Activated T-helper 9 cell treated with anti-CD3 and anti-CD28 coated beads, Interleukin-2, amount 50 U/mL, for 16 hours (primary cell): ENCODE data around the gene C9orf153.

Experiments used
- DNase-seq: peaks from one replicate; pipeline ENCODE4 v3.0.0-alpha.2; 2020; ENCODE audit warnings: low read depth

The C9orf153 gene

DNA sequence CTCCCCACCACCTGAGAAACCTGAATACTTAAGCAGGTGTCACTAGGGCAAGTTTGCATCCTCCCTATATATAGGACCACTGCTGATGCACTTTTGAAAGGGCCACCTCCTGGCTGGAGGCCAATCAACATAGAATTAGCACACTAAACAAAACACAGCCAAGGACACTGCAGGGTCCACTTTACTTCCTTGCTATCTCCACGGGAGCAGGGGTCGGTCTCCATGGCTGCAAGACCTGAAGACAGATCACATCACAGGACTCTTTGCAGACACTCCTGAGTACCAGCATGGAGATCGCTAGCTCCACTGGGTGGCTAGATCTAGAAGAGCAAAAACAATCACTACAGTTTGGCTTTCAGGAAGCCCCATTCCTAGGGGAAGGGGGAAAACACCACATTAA is 72.3 kb downstream of the C9orf153 start:
- DNase-seq, result no peak

DNA sequence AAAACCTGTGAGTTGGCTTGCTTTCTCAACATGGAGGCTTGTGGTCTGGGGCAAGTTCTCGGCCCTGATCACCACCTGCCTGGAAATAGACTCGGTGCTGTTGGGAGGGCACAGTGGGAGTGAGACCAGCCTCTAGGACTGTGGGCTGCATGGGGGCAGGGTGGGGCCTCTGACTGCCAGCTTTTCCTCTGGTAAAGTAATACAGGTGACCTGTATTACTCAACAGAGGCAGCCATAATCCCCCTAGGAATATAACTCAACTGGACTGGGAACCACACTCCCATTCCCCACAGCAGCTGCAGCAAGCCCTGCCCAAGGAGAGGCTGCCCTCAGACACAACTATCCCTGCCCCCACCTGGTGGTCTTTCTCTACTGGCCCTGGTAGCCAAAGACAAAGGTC is 72.8 kb downstream of the C9orf153 start:
- no peak for DNase-seq

DNA sequence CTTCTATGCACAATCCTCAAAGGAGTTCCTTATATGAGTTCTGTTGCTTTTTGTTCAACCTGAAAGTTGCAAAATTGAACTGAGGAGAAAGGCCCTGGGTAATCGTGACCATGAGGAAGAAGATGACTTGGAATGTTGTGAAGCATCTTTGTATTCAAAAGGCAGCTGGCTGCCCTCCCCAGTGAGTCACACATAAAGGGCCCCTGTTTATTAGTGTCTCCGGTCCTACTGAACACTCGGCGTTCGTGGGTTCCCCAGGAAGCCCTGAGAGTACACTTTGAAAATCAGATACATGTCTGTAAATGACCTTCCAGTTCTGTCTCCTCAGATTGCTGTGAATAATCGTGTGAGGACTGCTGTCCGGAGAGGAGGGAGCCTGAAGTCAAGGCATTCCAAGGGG is 73.6 kb downstream of the C9orf153 start:
- DNase-seq, result no peak

DNA sequence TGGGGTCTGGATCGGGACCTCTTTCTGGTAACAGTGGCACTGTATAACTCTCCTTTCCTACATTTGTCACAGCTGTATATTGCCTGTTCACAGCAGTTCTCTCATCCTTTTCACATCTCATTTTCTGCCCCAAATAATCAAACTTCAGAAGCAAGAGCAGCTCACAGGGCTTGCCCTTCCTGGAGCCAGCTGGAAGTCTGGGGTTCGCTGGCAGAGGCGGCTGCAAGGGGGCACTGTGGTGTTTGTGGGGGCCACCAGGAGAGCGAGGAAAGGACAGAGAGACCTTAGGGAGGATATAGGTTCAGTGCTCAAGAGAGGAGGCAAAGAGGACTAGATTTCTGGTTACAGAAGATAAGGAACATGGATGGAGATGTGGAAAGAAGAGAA is 75.3 kb downstream of the C9orf153 start:
- DNase-seq, result no peak

DNA sequence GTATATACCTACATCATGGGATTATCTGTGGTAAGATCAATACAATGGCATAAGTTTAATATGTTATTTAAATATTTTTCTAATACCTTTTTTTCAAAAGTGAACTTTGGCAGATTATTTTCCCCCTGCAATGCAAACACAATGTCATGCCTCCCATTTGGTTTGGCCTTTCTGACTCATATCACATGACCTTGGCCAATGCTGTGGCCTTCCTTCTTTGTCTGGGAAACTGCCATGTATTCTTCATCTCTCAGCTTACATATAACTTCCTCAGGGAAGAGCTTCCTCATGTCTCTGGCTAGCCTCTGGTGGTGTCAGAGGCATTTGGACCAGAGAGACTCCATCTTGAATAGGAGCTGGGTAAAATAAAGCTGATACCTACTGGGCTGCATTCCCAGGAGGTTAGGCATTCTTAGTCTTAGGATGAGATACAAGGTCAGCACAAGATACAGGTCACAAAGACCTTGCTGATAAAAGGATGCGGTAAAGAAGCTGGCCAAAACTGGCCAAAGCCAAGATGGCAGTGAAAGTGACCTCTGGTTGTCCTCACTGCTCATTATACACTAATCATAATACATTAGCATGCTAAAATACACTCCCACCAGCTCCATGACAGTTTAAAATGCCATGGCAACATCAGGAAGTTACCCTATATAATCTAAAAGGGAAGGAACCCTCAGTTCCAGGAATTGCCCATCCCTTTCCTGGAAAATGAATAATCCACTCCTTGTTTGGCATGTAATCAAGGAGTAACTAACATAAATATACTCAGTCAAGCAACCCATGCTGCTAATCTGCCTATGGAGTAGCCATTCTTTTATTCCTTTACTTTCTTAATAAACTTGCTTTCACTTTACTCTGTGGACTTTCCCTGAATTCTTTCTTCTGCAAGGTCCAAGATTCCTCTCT is 76.0 kb downstream of the C9orf153 start:
- no peak for DNase-seq

DNA sequence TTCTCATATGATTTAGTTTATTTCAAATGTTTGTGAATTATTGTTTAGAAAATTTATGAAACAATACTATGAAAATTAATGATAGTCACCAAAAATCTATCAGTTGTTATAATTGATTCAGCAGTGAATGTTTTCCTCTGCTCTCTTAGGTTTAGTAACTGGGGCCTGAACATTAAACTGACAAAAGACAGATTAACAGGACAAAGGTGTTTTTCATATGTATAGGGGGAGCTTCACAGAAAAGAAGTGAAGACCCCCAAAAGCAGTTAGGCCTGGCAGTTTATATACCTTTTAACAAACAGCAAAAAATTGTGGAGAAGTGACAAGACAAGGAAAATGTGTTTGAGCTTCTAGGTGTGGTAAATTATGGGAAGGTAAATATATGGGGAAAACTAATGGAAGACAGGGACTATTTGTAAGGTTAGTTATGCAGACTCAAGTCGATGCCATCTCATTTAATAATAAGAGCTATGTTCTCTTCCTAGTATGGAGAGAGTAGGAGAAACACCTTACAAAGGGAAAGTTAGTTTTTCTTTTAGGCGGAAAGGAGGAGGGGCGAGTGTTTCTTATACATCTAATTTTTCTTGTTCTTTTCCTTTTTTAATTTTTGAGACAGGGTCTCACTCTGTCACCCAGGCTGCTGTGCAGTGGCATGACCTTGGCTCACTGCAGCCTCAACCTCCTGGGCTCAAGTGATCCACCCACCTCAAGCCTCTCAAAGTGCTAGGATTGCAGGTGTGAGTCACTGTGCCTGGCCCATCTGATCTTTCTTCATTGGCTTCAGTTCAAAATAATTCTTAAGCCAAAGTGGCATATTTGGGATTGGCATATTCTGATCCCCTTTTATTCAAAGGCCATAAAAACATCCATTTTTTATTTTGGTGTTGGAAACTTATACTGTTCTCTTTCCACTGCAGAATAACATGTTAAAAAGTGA is 77.8 kb downstream of the C9orf153 start:
- DNase-seq, result no peak

DNA sequence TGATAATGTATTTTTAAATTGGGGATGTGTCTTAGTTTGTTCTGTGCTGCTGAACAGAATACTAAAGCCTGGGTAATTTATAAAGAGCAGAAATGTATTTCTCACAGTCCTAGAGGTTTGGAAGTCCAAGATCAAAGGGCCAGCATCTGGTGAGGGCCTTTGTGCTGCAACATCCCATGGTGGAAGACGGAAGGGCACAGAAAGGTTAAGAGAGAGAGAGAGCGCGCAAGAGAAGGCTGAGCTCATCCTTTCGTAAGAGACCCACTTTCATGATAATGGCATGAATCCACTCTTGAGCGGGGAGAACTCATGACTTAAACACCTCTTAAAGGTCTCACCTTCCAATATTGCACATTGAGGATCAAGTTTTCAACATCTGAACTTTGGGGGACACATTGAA is 81.0 kb downstream of the C9orf153 start:
- DNase-seq, result no peak

DNA sequence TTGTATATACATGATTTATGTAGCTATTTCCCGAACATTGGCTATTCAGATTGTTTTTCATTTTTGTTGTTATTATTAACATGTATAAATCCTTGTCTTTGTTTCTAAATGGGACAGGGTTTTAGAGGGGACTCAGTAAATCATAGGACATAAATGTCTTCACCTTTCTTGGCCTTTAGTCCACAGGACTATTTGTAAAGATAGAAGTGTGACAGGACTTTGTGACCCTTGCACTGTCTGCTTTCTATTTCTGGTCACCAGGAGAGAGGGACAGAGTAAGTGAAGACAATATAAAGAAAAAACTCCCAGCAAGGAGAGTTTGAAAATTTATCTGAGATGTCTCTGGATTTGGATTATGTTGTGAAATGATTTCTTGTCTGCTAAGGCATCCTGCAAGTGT is 81.5 kb downstream of the C9orf153 start:
- no peak for DNase-seq

DNA sequence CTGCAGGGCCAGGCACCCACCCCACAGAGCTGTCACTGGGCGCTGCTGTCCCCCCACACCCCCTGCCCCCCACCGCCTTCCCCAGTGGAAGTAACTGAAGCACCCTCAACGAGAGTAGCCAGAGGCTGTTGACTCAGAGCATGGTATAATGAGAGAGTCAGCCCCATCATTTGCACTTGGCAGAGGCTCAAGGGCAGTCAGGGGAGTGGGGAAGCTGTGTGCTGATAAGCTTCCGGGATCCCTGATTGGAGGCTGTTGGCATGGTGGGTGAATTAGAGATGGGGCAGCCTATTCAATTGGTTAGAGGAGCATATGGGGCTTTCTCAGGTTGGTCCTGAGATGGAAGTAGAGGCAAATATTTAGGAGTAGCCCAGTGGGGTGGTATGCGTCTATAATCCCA is 83.0 kb downstream of the C9orf153 start:
- no peak for DNase-seq

DNA sequence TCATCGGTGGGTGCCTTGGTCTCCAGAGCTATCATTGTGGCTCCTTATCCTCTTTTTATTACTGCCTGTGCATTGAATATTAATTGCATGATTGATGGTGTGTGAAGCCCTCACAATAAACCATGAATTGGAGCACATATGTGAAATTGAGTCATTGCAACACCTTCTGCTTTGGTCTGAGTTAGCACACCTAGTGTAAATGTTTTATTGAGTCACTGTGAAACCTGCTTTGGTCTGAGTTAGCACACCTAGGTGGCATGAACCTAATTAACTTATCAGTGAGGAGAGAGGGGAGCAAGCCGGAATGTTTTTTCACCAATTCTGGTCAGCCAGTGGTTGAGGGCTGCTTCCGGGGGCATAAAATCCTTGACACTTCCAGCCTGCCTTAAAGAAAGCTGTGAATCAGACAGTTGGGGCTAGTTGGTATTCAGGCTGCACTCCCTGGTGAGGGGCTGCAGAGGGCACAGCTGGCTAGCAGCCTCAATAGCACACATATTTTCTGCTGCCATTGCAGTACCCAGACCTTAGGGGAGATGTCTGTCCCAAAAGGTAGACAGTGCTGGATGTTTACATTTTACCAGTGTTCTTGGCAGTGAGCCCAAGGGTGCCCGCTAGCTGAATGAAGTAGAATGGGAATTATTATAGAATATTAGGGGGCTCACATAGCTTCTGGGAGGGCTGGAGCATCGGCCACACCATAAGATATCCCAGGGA is 83.6 kb downstream of the C9orf153 start:
- DNase-seq, result no peak

DNA sequence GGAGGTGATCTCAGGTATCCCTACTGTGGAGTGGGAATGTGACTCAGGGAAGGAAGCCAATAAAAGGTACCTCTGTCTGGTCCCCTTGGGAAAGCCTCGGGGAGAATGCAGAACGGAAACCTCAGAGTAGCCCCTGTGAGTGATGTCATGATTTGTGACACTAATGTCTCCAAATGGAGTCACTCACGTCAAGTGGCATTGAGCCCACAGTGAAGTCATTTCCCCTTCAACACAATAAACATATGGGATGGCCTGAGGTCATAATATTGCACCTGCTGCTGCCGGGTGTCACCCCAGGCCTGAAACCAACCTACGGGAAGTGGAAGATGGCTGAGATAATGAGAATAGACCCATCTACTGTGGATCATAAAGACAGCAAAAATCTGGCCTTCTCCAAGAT is 84.2 kb downstream of the C9orf153 start:
- DNase-seq, result no peak
